ENCODE results near the gene EHMT1.

GRCh38 chr9:137700911-137701310 lies 82.1 kb downstream of the EHMT1 start:
- TF ChIP-seq CTCF (IDR thresholded peaks at IDR 0.05) = no peak
- TF ChIP-seq POLR2A (IDR thresholded peaks at IDR 0.05) = no peak

Measured in right lobe of liver (tissue), 4 donors.